Bronchial epithelial cell (primary cell): ENCODE measurements around the gene ITGB2. TPM values are rescaled to one million over a fixed set of nuclear protein-coding genes. Genes with fewer than 3 reads are reported as not detected.

Experiments
- DNase-seq: peaks from one replicate; pipeline ENCODE4 v3.0.0-alpha.2; 2010; ENCODE audit warnings: low read depth
- FAIRE-seq: peaks from 2 replicates; lab custom pipeline; 2011; peaks lifted over from hg19 to GRCh38; lab: Jason Lieb, UNC
- H3K27me3 ChIP-seq: 2 replicates; pipeline ENCODE4 v1.5.1; 2011; ENCODE audit warnings: low read length; ENCODE audit not compliant: control insufficient read depth, insufficient read depth
- H3K36me3 ChIP-seq: 2 replicates; pipeline ENCODE4 v1.5.1; 2011; ENCODE audit warnings: low read length; ENCODE audit not compliant: control insufficient read depth, insufficient read depth
- H3K4me3 ChIP-seq: 2 replicates; pipeline ENCODE4 v1.5.1; 2011; ENCODE audit warnings: mild to moderate bottlenecking, low read depth, low read length, control low read depth
- CTCF ChIP-seq: IDR thresholded peaks from 2 replicates; pipeline ENCODE4 v1.5.1; 2011; ENCODE audit warnings: mild to moderate bottlenecking, moderate library complexity, low read length, control low read depth, inconsistent platforms; ENCODE audit not compliant: insufficient read depth, severe bottlenecking
- total RNA-seq: library from RNA; depleted of rRNA; stranded (reverse); fragments of >200 nt; gene quantifications from 2 replicates; pipeline ENCODE4 v1.2.1, GENCODE V29; 2014

ITGB2 gene
- total RNA-seq, 1 donor from 2014 or later = 1.1 TPM

DNA sequence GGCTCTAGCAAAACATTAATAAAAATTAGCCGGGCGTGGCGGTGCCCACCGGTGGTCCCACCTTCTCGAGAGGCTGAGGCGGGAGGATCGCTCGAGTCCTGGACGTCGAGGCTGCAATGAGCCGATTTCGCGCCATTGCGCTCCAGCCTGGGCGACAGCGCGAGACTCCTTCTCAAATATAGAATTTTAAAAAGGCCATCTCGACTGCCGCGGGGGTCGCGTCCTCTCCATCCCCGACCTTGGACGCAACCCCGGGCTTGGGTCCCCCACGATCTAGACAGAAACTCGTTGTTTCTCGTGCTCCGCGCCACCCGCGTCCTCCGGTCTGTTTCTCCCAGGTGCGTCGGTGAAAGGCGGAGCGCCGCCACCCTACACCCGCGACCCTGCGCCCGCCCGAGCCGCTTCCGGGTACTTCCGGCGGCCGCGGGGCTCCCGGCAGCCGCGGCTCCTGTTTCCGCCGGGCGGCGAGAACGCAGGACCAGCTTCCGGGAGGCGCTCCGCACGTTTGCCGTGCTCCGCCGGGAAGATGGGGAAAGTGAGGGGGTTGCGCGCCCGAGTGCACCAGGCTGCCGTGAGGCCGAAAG is 18.9 kb upstream of the ITGB2 start, which contains the start of gene SLX9:
Gene SLX9, plus strand, starts transcription at position 498 of the 584 bp plus-strand sequence. Its CDS starts 29 bp downstream, at position 527.
- H3K4me3 ChIP-seq = peak within 1 kb of the TSS; percentile 88
- H3K27me3 ChIP-seq = no peaks in the 10 kb centered on the region
- FAIRE-seq = no peak
- DNase-seq = peak; percentile 44
- no peak for TF ChIP-seq CTCF
- peaks cover 16% of the 10 kb centered on the region for H3K36me3 ChIP-seq

GRCh38 chr21:44938772-44939531 is 18.3 kb upstream of the ITGB2 start:
- FAIRE-seq = no peak
- Histone ChIP-seq H3K4me3 (peak overlapping the region; percentile 88), H3K27me3 (no peaks in the 10 kb centered on the region), H3K36me3 (peaks cover 11% of the 10 kb centered on the region)
- no peak for TF ChIP-seq CTCF
- DNase-seq = no peak

- Histone ChIP-seq H3K27me3 (no peaks in the 10 kb centered on the region), H3K36me3 (no peaks in the 10 kb centered on the region), H3K4me3 (no peak overlapping the region)
- no peak for TF ChIP-seq CTCF
- FAIRE-seq (no peak), DNase-seq (no peak)
Observed at GRCh38 chr21:44935533-44935927, 14.8 kb upstream of the ITGB2 start.

GRCh38 chr21:44934797-44935532 is 14.3 kb upstream of the ITGB2 start:
- TF ChIP-seq CTCF = no peak
- no peak for DNase-seq
- no peak overlapping the region for H3K4me3 ChIP-seq
- no peak for FAIRE-seq
- H3K36me3 ChIP-seq = no peaks in the 10 kb centered on the region
- H3K27me3 ChIP-seq = no peaks in the 10 kb centered on the region

- no peak overlapping the region for H3K4me3 ChIP-seq
- no peak for TF ChIP-seq CTCF
- DNase-seq = no peak
- H3K27me3 ChIP-seq = no peaks in the 10 kb centered on the region
- H3K36me3 ChIP-seq = no peaks in the 10 kb centered on the region
- FAIRE-seq = no peak
Observed at GRCh38 chr21:44934276-44934675, 13.6 kb upstream of the ITGB2 start.
